Stimulated activated CD4-positive, alpha-beta T cell treated with anti-CD3 and anti-CD28 coated beads, Interleukin-1b, Interleukin-23, amount 100 ng/mL, for 4 hours (primary cell): Measurements from ENCODE around the gene C3orf49.

ENCODE experiments used
- DNase-seq, 2 donors: peaks; one replicate each; pipeline ENCODE4 v3.0.0-alpha.2; 2020; ENCODE audit warnings: low read depth in 2 of 2

Gene C3orf49

DNA sequence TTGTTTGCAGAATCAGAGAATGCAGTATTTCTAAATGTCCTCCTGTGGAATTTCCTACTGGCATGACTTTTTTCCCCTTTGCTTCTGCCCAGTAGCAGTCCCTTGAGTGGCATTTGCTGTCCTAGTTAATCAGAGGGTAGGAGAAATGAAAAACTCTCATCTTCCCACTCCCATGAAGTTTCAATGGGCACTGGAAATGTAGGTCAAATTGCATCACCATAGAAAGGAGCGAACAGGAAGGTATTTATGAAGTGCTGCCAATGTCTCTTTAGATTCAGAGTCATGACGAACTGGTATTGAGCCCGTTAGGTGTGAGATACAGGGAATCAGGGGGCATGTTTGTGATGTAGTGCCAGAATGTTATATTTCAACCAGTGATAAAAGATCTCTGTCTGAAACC, 67.8 kb downstream of the C3orf49 start:
- no peak for DNase-seq

DNA sequence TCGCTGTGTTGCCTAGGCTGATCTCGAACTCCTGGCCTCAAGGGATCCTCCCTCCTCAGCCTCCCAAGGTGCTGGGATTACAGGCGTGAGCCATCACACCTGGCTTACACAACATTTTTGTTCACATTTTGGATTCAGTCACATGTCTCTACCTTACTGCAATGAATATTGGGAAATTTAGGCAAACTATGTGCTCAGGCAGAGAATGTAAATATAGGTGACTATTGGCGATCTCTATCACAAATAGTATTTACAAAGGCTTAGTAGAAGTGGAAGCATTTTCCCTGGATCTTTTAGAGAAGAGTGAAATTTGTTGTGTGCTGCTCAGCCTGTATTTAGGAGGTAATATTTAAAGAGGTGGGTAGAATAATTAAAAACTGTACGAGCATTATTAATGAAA, 72.4 kb downstream of the C3orf49 start:
- DNase-seq, result no peak

DNA sequence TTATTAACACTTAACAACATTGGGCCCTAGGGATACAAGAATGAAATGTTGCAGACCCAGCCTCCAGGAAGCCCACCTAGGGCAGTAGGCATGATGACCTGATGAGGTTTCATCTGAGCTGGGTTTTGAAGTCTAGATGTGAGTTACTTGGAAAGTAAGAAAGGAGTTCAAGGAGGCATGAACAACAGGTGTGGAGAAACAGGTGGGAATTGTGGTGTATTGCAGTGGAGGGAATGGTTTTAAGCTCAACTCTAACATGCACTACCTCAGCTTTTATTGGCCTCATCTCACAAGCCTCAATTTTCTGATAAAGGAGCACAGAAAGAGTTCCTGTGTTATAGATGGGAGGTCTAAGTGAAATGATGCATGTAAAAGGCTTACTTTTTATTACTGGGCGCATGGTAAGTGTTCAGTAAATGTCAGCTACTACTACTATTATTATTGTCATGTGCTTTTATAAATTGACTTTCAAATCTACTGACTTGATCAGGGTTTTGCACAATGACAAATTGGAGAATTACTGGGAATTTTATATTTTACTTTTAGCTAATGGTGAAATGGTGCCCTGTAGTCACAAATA, 73.8 kb downstream of the C3orf49 start:
- no peak for DNase-seq

DNA sequence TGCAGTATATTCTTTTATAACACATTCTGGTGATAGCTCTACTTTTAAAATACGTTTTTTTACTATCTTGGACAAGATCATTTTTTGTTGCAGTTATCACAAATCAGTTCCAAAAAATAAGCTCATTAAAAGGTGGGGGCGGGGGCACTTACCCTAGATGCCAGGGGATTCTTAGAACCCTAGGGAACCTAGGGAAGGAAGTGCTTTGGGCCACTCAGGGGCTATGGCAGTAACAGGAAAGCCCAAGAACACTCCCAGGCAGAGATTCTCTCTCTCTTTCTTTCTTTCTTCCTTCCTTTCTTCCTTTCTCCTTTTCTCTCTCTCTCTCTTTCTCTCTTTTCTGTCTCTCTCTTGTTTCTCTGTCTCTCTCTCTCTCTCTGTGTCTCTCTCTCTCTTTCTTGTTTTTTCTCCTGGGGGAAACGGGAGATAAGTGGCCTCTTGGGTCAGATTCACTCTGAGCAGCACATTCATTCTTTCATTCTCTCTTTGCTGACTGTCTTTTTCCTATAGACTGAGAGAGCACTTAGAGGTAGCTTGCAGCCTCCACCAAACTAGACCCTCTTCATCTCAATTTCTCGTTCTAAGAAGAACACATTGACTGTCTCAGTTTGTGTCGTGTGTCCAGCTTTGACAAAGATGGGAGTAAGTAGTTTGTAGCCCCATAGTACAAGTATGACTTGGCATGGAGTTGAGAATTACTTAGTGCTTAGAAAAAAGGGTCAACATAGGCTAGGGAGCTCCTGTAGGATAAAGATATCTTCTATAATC, 76.5 kb downstream of the C3orf49 start:
- DNase-seq, result no peak

DNA sequence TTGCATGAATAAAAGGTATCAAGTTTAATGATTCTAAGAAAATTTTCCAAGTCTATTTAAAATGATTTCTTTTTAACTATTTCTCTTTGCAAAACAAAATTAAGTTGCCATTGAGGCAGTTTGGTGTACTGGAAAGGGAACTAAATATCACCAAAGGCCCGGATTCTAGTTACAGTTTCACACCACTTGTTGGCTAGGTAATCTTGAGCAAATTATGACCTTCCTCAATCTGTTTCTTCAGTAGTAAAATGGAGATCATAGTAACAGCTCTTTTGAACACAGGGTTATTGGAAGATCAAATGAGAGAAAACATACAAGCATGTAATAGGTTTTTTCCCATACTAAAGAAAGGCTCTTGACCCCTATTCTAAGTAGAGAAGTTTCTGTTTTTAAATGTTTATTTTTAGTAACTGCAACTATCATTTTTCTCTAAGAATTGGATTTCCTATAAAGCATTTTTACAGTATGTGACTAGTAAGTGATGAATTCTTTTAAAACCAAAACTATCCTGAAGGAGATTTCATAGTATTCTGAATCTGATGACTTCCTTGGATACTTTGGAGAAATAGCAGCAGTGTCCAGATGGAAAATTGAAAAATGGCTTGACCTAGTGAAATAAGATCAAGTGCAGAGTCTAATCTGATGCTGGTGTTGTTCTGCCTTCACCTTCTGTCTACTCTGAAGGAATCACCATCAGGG, 77.4 kb downstream of the C3orf49 start:
- DNase-seq, result no peak
